OCI-LY3 (cell line): ENCODE data around the gene THSD7B.

Source experiments
- H2AFZ ChIP-seq: fragments of 200-600, 300-600 bp; shearing (Covaris generic); 2 replicates; pipeline ENCODE4 v1.6.0; 2014; ENCODE audit warnings: antibody characterized with exemption, low read depth, low read length
- H3K27ac ChIP-seq: fragments of 200-600, 300-600 bp; sonication (generic); 2 replicates; pipeline ENCODE4 v1.5.1; 2014; ENCODE audit warnings: mild to moderate bottlenecking, low read length, moderate library complexity, mixed read lengths
- H3K27me3 ChIP-seq: fragments of 200-600, 300-600 bp; sonication (generic); 2 replicates; pipeline ENCODE4 v1.6.1; 2014; ENCODE audit warnings: low read depth, low read length, mixed read lengths
- H3K36me3 ChIP-seq: fragments of 200-600, 300-600 bp; sonication (generic); replicated peaks from 2 replicates; pipeline ENCODE3; 2014; ENCODE audit warnings: low read depth, low read length, mixed read lengths
- H3K4me1 ChIP-seq: fragments of 300-600, 200-600 bp; sonication (generic); 2 replicates; pipeline ENCODE4 v1.6.1; 2014; ENCODE audit warnings: low read length, mixed read lengths
- H3K4me2 ChIP-seq: fragments of 200-600, 300-600 bp; sonication (generic); 2 replicates; pipeline ENCODE4 v1.6.1; 2014; ENCODE audit warnings: low read length, mixed read lengths
- H3K4me3 ChIP-seq: fragments of 300-600, 200-600 bp; sonication (generic); 2 replicates; pipeline ENCODE4 v1.5.1; 2014; ENCODE audit warnings: antibody characterized with exemption, mild to moderate bottlenecking, low read length, moderate library complexity
- H3K79me2 ChIP-seq: fragments of 300-600, 200-600 bp; shearing (Covaris generic); 2 replicates; pipeline ENCODE4 v1.6.1; 2014; ENCODE audit warnings: mild to moderate bottlenecking, low read length, mixed read lengths
- H3K9ac ChIP-seq: fragments of 300-600, 200-600 bp; shearing (Covaris generic); 2 replicates; pipeline ENCODE4 v1.6.0; 2014; ENCODE audit warnings: mild to moderate bottlenecking, low read length, moderate library complexity
- H3K9me3 ChIP-seq: fragments of 200-600, 300-600 bp; shearing (Covaris generic); 2 replicates; pipeline ENCODE4 v1.6.1; 2014; ENCODE audit warnings: low read length, mixed read lengths; ENCODE audit not compliant: insufficient read depth
- H4K20me1 ChIP-seq: fragments of 200-600, 300-600 bp; sonication (generic); 2 replicates; pipeline ENCODE4 v1.6.1; 2016; ENCODE audit warnings: low read length, mixed read lengths; ENCODE audit not compliant: insufficient read depth
- CTCF ChIP-seq: fragments of 200-600, 300-600 bp; sonication (generic); IDR thresholded peaks from 2 replicates; pipeline ENCODE4 v1.5.1; 2014; ENCODE audit warnings: antibody characterized with exemption, low read length, low read depth
- EZH2phosphoT487 ChIP-seq: fragments of 200-600 bp; shearing (Covaris generic); IDR thresholded peaks from 2 replicates; pipeline ENCODE4 v1.6.1; 2018; ENCODE audit warnings: antibody characterized with exemption, mixed run types, low read depth

The THSD7B gene

GRCh38 chr2:136894007-136894634, 128.8 kb downstream of the THSD7B start:
- no peaks in the 10 kb centered on the region for H3K9me3 ChIP-seq
- H3K36me3 ChIP-seq = no peaks in the 10 kb centered on the region
- TF ChIP-seq EZH2phosphoT487 (no peak), CTCF (no peak)
- H3K4me1 ChIP-seq = no peaks in the 10 kb centered on the region
- H3K4me2 ChIP-seq = no peak overlapping the region
- H3K27ac ChIP-seq = no peak overlapping the region
- no peak overlapping the region for H3K4me3 ChIP-seq
- H3K27me3 ChIP-seq = 0 out of 2 replicates have a peak, but pooled peaks cover 6% of the 10 kb centered on the region
- no peaks in the 10 kb centered on the region for H4K20me1 ChIP-seq
- H3K9ac ChIP-seq = no peak overlapping the region
- H2AFZ ChIP-seq = no peak overlapping the region
- H3K79me2 ChIP-seq = no peaks in the 10 kb centered on the region

GRCh38 chr2:136901732-136902131, 136.4 kb downstream of the THSD7B start:
- Histone ChIP-seq H3K36me3 (no peaks in the 10 kb centered on the region), H3K4me2 (no peak overlapping the region), H3K9me3 (no peaks in the 10 kb centered on the region), H3K4me1 (no peaks in the 10 kb centered on the region), H3K4me3 (no peak overlapping the region), H3K27me3 (no peaks in the 10 kb centered on the region), H2AFZ (no peak overlapping the region), H3K27ac (no peak overlapping the region), H3K79me2 (no peaks in the 10 kb centered on the region), H4K20me1 (no peaks in the 10 kb centered on the region), H3K9ac (no peak overlapping the region)
- no peak for TF ChIP-seq EZH2phosphoT487
- TF ChIP-seq CTCF = no peak

GRCh38 chr2:136905779-136906178, 140.4 kb downstream of the THSD7B start:
- H3K27ac ChIP-seq = no peak overlapping the region
- H3K27me3 ChIP-seq = no peaks in the 10 kb centered on the region
- H3K4me2 ChIP-seq = no peak overlapping the region
- H3K4me3 ChIP-seq = no peak overlapping the region
- TF ChIP-seq CTCF = no peak
- TF ChIP-seq EZH2phosphoT487 = no peak
- H3K79me2 ChIP-seq = no peaks in the 10 kb centered on the region
- H4K20me1 ChIP-seq = no peaks in the 10 kb centered on the region
- H3K9ac ChIP-seq = no peak overlapping the region
- no peaks in the 10 kb centered on the region for H3K36me3 ChIP-seq
- no peak overlapping the region for H2AFZ ChIP-seq
- no peaks in the 10 kb centered on the region for H3K4me1 ChIP-seq
- H3K9me3 ChIP-seq = no peaks in the 10 kb centered on the region

GRCh38 chr2:136909777-136910176, 144.4 kb downstream of the THSD7B start:
- no peaks in the 10 kb centered on the region for H3K36me3 ChIP-seq
- TF ChIP-seq EZH2phosphoT487 (no peak), CTCF (no peak)
- H4K20me1 ChIP-seq = no peaks in the 10 kb centered on the region
- H3K4me2 ChIP-seq = no peak overlapping the region
- no peaks in the 10 kb centered on the region for H3K27me3 ChIP-seq
- H3K9me3 ChIP-seq = no peaks in the 10 kb centered on the region
- H3K27ac ChIP-seq = no peak overlapping the region
- H2AFZ ChIP-seq = no peak overlapping the region
- H3K9ac ChIP-seq = no peak overlapping the region
- H3K4me1 ChIP-seq = no peaks in the 10 kb centered on the region
- no peaks in the 10 kb centered on the region for H3K79me2 ChIP-seq
- no peak overlapping the region for H3K4me3 ChIP-seq
